ENCODE results near the gene NBPF12.
"Not testable (repeated sequence)": the region's sequence is repeated elsewhere in the genome, so short reads cannot be mapped to it uniquely, and the experiment has no call there.

Gene NBPF12, protein sequence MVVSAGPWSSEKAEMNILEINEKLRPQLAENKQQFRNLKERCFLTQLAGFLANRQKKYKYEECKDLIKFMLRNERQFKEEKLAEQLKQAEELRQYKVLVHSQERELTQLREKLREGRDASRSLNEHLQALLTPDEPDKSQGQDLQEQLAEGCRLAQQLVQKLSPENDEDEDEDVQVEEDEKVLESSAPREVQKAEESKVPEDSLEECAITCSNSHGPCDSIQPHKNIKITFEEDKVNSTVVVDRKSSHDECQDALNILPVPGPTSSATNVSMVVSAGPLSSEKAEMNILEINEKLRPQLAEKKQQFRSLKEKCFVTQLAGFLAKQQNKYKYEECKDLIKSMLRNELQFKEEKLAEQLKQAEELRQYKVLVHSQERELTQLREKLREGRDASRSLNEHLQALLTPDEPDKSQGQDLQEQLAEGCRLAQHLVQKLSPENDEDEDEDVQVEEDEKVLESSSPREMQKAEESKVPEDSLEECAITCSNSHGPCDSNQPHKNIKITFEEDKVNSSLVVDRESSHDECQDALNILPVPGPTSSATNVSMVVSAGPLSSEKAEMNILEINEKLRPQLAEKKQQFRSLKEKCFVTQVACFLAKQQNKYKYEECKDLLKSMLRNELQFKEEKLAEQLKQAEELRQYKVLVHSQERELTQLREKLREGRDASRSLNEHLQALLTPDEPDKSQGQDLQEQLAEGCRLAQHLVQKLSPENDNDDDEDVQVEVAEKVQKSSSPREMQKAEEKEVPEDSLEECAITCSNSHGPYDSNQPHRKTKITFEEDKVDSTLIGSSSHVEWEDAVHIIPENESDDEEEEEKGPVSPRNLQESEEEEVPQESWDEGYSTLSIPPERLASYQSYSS (N-terminal part only)

DNA sequence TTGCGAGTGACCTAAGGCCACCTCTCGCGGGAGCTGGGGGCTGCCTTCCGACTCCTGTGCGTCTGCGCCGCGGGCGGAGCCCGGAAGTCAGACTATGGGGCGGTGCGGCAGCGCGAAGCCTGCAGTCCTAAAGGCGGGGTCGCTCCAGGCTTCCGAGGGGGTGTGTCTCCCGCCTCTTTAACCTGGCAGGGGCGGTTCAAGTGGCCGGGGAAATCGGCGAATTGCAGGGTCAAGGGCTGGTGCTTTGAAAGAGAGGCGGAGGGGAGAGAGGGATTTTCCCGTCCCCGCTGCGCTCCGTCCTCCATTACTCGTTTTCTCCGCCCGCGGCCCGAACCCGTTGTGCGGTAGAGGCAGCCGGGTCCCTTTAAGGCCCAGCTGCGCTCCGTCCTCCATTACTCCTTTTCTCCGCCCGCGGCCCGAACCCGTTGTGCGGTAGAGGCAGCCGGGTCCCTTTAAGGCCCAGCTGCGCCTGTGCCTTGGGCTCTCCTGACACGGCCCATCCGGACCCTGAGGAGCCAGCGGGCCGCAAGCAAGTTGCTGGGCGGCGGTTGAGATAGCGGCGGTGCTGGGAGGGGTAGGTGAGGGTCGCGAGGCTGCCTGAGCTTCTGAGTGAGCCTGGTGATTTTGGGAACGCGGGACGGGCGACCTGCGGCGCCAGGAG, at the start of gene NBPF12:
NBPF12 (plus strand) TSS at position 83 of the 661 bp plus-strand sequence. CDS start 21,820 bp downstream, outside the sequence.
- ATAC-seq = peak; percentile 93
- H3K27me3 Mint-ChIP-seq, H3K36me3 Mint-ChIP-seq, H3K9me3 Mint-ChIP-seq: not testable (repeated sequence)
- H3K4me1 Mint-ChIP-seq = peaks cover 11% of the 10 kb centered on the region
- H3K27ac Mint-ChIP-seq = peak within 1 kb of the TSS; percentile 96
- H3K4me3 Mint-ChIP-seq = peak within 1 kb of the TSS; percentile 87

DNA sequence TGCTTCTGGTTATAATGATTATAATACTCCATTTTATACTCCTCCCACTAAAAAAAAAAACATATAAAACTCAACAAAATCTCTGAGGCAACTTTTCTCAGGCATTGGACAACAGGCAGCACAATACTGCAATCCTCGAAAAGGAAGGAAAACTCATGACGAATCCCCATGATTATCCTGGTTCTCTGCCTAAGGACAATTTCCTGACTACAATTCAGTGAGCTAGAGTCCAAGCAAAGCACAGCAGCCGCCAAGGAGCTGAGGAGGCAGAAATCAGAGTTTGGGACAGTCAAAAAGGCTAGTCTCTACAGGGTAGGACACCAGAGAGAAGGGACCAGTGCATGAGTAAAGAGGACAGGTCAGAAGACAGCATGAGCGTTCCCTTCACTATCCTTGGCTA, 46.8 kb upstream of the NBPF12 start:
- not testable (repeated sequence) for H3K27me3 Mint-ChIP-seq, ATAC-seq, H3K4me3 Mint-ChIP-seq, H3K9me3 Mint-ChIP-seq, H3K36me3 Mint-ChIP-seq, H3K4me1 Mint-ChIP-seq, H3K27ac Mint-ChIP-seq

DNA sequence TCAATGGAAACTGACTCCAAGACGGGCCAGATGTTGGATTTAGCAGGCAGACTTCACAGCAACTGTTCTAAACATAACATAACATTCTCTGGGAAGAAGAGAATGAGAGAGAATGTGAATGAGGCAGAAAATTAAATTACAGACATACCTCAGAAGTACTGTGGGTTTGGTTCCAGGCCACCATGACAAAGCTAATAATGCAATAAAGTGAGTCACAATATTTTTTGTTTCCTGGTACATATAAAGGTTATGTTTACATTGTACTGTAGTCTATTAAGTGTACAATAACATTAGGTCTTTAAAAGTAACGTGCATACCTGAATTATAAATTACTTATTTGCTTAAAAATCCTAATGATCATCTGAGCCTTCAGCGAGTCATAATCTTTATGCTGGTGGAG, 45.8 kb upstream of the NBPF12 start:
- ATAC-seq, H3K27ac Mint-ChIP-seq, H3K9me3 Mint-ChIP-seq, H3K27me3 Mint-ChIP-seq, H3K4me1 Mint-ChIP-seq, H3K36me3 Mint-ChIP-seq, H3K4me3 Mint-ChIP-seq: not testable (repeated sequence)

DNA sequence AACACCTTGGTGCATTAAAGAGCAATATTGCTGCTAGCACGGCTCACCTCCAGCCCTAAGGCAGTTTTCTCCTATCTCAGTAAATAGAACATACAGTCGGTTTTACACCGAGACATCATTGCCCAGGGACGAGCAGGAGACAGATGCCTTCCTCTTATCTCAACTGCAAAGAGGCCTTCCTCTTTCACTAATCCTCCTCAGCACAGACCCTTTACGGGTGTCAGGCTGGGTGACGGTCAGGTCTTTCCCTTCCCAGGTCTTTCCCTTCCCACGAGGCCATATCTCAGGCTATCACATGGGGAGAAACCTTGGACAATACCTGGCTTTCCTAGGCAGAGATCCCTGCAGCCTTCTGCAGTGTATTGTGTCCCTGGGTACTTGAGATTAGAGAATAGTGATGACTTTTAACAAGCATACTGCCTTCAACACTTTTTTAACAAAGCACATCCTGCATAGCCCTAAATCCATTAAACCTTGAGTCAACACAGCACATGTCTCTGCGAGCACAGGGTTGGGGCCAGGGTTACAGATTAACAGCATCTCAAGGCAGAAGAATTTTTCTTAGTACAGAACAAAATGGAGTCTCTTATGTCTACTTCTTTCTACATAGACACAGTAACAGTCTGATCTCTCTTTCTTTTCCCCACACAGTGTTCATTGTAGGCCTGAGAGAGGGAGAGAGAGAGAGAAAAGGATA, 30.4 kb upstream of the NBPF12 start:
- not testable (repeated sequence) for ATAC-seq, H3K36me3 Mint-ChIP-seq, H3K4me1 Mint-ChIP-seq, H3K27me3 Mint-ChIP-seq, H3K27ac Mint-ChIP-seq, H3K4me3 Mint-ChIP-seq, H3K9me3 Mint-ChIP-seq

DNA sequence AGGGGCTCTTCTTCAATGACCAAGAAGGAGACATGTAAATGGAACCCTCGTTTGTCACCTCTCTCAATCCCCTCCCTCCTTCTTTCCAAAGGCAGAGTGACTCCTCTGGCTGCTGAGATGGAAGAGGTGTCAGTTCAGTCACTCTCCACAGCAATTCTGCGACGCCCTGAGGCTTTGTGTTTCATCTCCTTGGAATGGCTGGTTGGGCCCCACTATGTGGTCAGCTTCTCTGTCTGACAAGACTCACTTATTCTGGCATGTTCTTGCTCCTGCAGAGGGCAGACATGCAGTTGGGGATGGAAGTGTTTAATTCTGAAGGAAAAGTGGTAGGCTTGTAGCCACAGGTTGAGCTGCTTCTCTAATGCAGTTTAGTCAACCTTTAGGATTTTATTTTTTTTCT, 25.1 kb upstream of the NBPF12 start:
- not testable (repeated sequence) for ATAC-seq, H3K36me3 Mint-ChIP-seq, H3K27ac Mint-ChIP-seq, H3K4me3 Mint-ChIP-seq, H3K4me1 Mint-ChIP-seq, H3K27me3 Mint-ChIP-seq, H3K9me3 Mint-ChIP-seq

DNA sequence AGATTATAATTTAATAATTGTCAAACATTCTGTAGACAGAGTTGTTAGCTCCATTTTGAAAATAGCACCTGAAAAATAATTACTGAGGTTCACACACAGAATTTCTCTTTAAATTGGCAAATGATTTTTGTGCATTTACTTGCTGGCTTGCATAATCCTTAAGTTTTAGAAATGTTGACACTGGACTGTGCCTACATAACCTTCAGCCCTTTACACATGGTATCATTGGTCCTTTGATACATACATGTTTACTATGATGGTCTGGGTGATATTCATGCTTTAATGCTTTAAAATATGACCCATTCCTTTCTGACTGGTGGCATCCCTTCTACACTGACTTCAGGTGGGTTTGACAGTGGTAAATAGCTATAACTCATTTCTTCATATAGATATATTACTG, 17.3 kb upstream of the NBPF12 start:
- not testable (repeated sequence) for H3K27ac Mint-ChIP-seq, H3K36me3 Mint-ChIP-seq, H3K9me3 Mint-ChIP-seq, ATAC-seq, H3K4me1 Mint-ChIP-seq, H3K4me3 Mint-ChIP-seq, H3K27me3 Mint-ChIP-seq

DNA sequence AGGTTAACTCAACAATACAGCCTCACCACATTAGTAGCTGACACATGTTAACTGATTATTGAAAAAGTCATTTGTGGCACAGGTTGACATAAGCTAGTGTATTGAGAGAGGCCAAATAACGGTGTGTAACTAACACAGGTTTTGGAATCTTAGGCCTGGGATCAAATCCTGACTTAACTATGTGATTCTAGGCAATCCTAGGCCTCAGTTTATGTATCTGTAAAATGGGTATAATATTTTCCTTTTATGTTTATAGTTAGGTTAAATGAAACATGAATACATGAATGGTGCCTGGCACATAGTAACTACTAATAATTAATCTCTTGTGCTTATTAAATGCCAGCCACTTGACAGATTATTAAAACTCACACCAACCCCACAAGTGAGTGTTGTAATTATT, 15.5 kb upstream of the NBPF12 start:
- H3K4me1 Mint-ChIP-seq, H3K4me3 Mint-ChIP-seq, H3K9me3 Mint-ChIP-seq, ATAC-seq, H3K27me3 Mint-ChIP-seq, H3K36me3 Mint-ChIP-seq, H3K27ac Mint-ChIP-seq: not testable (repeated sequence)

DNA sequence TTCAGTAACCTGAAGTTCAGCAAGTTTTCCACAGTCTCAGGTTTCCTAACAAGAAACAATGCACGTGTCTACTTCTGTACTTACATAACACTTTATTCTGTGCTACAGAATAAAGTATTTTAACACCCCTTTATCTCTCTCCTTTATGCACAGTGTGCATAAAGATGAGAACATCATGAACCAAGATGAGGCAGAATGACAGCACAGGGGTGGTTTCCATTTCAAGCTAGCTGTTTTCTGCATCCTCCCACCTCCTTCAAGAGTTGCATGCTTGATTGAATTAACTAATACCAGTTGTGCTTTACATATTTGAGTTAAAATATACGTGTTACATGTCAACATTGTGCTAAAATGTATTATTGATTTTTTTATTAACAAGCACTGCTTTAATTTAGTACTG, 14.0 kb upstream of the NBPF12 start:
- ATAC-seq, H3K27me3 Mint-ChIP-seq, H3K36me3 Mint-ChIP-seq, H3K4me1 Mint-ChIP-seq, H3K9me3 Mint-ChIP-seq, H3K27ac Mint-ChIP-seq, H3K4me3 Mint-ChIP-seq: not testable (repeated sequence)

DNA sequence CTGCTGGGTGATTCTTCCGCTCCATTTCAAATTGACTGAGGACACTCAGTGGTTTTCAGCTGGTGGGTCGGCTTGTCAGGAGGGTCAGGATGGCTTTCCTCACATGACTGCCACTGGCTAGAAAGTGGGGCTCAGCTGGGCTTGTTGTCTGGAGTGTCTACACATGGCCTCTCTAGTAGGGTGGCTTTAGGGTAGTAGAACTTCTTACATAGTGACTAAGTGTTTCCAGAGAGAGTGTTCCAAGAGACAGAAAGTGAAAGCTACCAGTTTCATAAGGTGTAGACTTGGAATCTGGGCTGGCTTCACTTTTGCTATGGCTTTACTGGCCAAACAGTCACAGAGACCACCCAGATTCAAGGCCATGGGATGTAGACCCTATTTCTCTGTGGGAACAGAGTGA, 11.7 kb upstream of the NBPF12 start:
- not testable (repeated sequence) for H3K4me3 Mint-ChIP-seq, H3K36me3 Mint-ChIP-seq, H3K4me1 Mint-ChIP-seq, ATAC-seq, H3K27ac Mint-ChIP-seq, H3K27me3 Mint-ChIP-seq, H3K9me3 Mint-ChIP-seq

DNA sequence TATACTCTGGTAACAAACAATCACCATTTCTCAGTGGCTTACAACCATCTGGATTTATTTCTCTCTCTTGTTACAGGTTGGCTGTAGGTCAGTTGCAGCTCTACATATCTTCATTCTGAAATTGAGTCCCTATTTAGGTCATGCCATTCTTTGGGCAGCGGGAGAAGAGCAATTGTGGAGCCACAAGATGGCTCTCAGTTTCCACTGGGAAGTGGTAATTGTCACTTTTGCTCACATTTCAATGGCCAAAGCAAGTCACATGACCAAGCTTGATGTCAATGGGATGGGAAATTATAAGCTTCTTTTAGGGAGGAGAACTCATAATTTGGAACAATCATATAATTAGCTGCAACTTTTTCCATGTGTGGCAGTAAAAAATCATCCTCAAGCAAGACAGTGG, 7.9 kb upstream of the NBPF12 start:
- not testable (repeated sequence) for H3K4me1 Mint-ChIP-seq, H3K27ac Mint-ChIP-seq, H3K4me3 Mint-ChIP-seq, H3K27me3 Mint-ChIP-seq, H3K36me3 Mint-ChIP-seq, ATAC-seq, H3K9me3 Mint-ChIP-seq

DNA sequence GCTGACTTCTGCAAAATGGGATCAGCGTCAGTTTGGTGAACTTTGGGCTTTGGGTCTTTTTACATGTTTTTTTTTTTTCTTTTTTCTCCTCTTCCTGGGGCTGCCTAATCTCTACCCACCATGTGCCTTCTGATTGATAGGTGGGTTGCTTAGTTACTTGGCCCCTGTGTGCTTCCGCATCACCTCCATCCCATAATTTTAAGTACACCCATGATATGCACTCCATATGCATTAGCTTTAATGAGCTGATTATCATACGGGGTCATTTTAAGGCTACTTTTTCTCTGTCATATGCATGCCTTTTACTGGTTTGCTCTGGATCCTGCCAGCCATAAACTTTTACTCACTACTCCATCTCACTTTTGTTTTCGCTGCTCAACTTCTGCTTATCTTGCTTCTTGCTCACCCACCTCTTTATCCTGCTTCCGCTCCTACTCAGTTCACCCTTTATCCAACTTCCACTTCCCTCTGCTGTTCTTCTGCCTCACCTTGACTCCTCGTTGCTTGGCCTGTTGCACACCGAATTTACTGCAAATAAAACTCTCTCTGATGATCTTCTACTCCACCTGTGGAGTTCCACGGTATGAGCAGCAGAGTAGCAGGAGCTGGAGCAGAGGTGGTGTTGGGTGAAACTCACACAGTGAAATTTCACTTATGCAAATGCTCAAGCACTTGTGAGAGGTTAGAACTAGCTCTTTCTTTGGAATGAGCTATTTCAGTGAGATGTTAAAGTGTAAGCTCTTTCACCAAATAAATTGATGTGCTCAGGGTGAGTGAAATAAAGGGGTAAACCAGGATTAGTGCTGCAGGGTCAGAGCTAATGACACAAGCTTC, 3.5 kb upstream of the NBPF12 start:
- H3K27ac Mint-ChIP-seq = peak overlapping the region; percentile 53
- not testable (repeated sequence) for H3K4me1 Mint-ChIP-seq, H3K36me3 Mint-ChIP-seq, H3K9me3 Mint-ChIP-seq, H3K27me3 Mint-ChIP-seq
- ATAC-seq = peak; percentile 72
- H3K4me3 Mint-ChIP-seq = peak overlapping the region; percentile 52

DNA sequence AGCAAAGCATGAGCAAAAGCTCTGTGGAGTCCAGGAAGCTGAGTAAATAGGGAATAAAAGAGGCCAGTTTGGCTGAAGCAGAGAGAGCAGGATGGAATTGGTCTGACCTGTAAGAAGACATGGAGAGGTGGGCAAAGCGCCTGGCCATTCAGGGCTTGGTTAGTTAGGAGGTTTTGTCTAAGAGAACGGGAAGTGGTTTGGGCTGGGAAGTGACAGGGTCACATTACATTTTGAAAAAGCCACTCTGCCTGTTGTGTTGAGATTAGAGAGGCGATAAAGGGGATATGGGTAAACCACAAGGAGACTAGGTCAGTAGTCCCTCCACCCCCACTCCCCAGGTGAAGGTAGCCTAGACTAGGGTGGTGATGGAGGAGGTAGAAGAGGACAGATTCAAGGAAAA, 662 bp upstream of the NBPF12 start:
- not testable (repeated sequence) for H3K4me3 Mint-ChIP-seq, H3K27ac Mint-ChIP-seq, H3K9me3 Mint-ChIP-seq, H3K36me3 Mint-ChIP-seq, H3K27me3 Mint-ChIP-seq, ATAC-seq
- H3K4me1 Mint-ChIP-seq = peaks cover 11% of the 10 kb centered on the region

DNA sequence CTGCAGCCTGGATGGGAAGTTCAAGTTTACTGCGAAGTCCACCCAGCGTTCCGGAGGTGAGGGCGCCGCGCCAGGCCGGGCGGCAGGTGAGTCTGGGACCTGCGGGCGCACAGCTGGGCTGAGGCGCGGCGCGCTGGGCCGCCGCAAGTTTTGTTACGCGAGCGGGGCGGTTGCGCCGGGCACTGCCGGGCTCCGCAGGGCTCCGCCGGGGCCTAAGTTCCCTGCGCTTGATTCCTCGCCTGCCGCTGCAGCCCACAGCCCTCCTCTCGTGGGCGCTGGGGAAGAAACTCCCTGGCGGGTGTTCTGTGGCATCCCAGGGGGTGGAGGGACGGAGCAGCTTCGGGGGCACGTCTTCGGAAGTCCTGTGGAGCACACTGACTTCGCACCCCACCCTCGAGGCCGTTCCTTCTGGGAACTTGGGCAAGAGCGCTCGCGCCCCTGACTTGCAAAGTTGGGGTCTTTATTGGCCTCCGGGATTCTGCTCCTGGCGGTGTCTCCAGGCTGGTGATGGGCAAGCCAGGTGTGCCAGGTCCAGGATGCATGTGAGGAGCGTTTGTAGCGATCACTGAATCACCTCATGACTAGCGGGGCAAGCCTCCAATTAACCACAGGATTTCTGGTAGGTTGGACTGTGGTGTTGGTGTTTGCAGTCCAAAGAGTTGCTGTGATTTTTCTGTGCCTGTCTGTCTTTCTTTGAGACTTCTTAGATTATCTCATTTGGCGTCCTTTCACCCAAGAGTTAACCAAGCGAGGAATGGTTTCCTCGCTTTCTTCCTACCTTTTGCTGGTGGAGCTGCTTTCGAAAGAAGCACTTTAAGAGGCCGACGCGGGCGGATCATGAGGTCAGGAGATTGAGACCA, 1.0 kb downstream of the NBPF12 start:
- Mint-ChIP-seq H3K4me3 (peak overlapping the region; percentile 87), H3K27ac (peak overlapping the region; percentile 96), H3K4me1 (peaks cover 11% of the 10 kb centered on the region)
- H3K36me3 Mint-ChIP-seq, H3K9me3 Mint-ChIP-seq, H3K27me3 Mint-ChIP-seq: not testable (repeated sequence)
- peak; percentile 66 for ATAC-seq

DNA sequence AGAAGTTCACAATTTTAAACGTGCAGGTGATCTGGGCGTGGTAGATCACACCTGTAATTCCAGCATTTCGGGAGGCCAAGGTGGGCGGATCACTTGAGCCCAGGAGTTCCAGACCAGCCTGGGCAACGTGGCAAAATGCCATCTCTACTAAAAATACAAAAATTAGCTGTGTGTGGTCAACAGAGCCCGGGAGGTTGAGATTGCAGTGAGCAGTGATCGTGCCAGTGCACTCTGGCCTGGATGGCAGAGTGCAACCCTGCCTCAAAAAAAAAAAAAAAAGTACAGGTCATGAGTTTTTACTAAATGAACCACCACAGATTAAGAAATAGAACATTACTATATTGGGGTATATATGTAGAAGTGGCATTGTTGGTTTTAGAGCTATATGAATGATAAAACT, 2.2 kb downstream of the NBPF12 start:
- H3K4me1 Mint-ChIP-seq = peaks cover 12% of the 10 kb centered on the region
- not testable (repeated sequence) for H3K9me3 Mint-ChIP-seq, H3K36me3 Mint-ChIP-seq, ATAC-seq, H3K27me3 Mint-ChIP-seq, H3K27ac Mint-ChIP-seq, H3K4me3 Mint-ChIP-seq
